HL-60 (cell line): ENCODE measurements around the gene FBXO30.

Source experiments
- POLR2AphosphoS5 ChIP-seq: IDR thresholded peaks from 2 replicates; pipeline ENCODE4 v1.6.1; 2012; ENCODE audit warnings: low read depth
- REST ChIP-seq: IDR thresholded peaks from 2 replicates; pipeline ENCODE4 v1.6.1; 2012; ENCODE audit warnings: low read depth; ENCODE audit not compliant: insufficient replicate concordance
- SPI1 ChIP-seq: IDR thresholded peaks from 2 replicates; pipeline ENCODE4 v1.6.1; 2012; ENCODE audit warnings: low read depth, mild to moderate bottlenecking, borderline replicate concordance
- TF ChIP-seq, protein P1 (sequence below): IDR thresholded peaks from one replicate; pipeline ENCODE4 v1.5.1; 2011; ENCODE audit warnings: low read length, control low read depth, inconsistent platforms; ENCODE audit not compliant: insufficient read depth

GRCh38 chr6:145819994-145820393, 5.4 kb upstream of the FBXO30 start:
- TF ChIP-seq, protein P1, sequence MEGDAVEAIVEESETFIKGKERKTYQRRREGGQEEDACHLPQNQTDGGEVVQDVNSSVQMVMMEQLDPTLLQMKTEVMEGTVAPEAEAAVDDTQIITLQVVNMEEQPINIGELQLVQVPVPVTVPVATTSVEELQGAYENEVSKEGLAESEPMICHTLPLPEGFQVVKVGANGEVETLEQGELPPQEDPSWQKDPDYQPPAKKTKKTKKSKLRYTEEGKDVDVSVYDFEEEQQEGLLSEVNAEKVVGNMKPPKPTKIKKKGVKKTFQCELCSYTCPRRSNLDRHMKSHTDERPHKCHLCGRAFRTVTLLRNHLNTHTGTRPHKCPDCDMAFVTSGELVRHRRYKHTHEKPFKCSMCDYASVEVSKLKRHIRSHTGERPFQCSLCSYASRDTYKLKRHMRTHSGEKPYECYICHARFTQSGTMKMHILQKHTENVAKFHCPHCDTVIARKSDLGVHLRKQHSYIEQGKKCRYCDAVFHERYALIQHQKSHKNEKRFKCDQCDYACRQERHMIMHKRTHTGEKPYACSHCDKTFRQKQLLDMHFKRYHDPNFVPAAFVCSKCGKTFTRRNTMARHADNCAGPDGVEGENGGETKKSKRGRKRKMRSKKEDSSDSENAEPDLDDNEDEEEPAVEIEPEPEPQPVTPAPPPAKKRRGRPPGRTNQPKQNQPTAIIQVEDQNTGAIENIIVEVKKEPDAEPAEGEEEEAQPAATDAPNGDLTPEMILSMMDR, result no peak
- TF ChIP-seq POLR2AphosphoS5 (no peak), SPI1 (no peak), REST (no peak)
